Right lobe of liver (tissue), 6 donors: ENCODE data around the gene ELF1. TPM values are rescaled to one million over a fixed set of nuclear protein-coding genes. Genes with fewer than 3 reads are reported as not detected.
"Not testable (repeated sequence)": the region's sequence is repeated elsewhere in the genome, so short reads cannot be mapped to it uniquely, and the experiment has no call there.

Source experiments
- ATAC-seq, 4 donors: fragments of 200-7000 bp; cut with Tn5 transposase; one replicate each; pipeline ENCODE4 v1.9.1; 2020; ENCODE audit warnings: mild to moderate bottlenecking in 4 of 4, moderate library complexity in 4 of 4
- DNase-seq, 3 donors: peaks; one replicate each; pipeline ENCODE4 v3.0.0-alpha.2; 2020
- H3K27ac ChIP-seq, 3 donors: fragments of 200-600 bp; one replicate each; pipeline ENCODE4 v1.8.0; 2022
- H3K27me3 ChIP-seq, 2 donors: fragments of 200-600 bp; one replicate each; pipeline ENCODE4 v1.8.0; 2022
- H3K36me3 ChIP-seq, 4 donors: fragments of 200-600 bp; sonication (generic) in 1 of 4; one replicate each; pipeline versions ENCODE4 v1.5.1 to v1.8.0; 2017 to 2022; ENCODE audit warnings: control low read depth in 1 of 4
- H3K4me1 ChIP-seq, 4 donors: fragments of 200-600 bp; sonication (generic) in 1 of 4; one replicate each; pipeline versions ENCODE4 v1.5.1 to v1.8.0; 2017 to 2022; ENCODE audit warnings: control low read depth in 1 of 4
- H3K4me3 ChIP-seq, 3 donors: fragments of 200-600 bp; one replicate each; pipeline ENCODE4 v1.8.0; 2022
- H3K9me3 ChIP-seq, 4 donors: fragments of 200-600 bp; sonication (generic) in 1 of 4; one replicate each; pipeline versions ENCODE4 v1.5.1 to v1.8.0; 2017 to 2022; ENCODE audit warnings: control low read depth in 1 of 4
- CTCF ChIP-seq, 4 donors: fragments of 200-600 bp in 3 of 4; fragments of 450-650 bp in 1 of 4; IDR thresholded peaks; one replicate each; pipeline versions ENCODE4 v1.5.1 to v1.8.0; 2016 to 2022; ENCODE audit warnings: antibody characterized with exemption in 4 of 4, mild to moderate bottlenecking in 2 of 4
- POLR2A ChIP-seq: fragments of 450-650 bp; IDR thresholded peaks from one replicate; pipeline ENCODE4 v1.6.1; 2017; ENCODE audit warnings: antibody characterized with exemption, mild to moderate bottlenecking
- WGBS: methylation state at CpG from one replicate; pipeline ENCODE4 v1.1.6; 2018; ENCODE audit warnings: low coverage, low lambda C conversion rate; ENCODE audit not compliant: insufficient coverage; ENCODE audit errors: missing lambda C conversion rate; 5-methylcytosine and 5-hydroxymethylcytosine counted together
- intact Hi-C, 2 donors: fragments of 100-400 bp; cut with DNase I; formaldehyde crosslinking; loops; one replicate each; pipeline versions ENCODE4 v1.11.2 to v1.14.1; 2022
- total RNA-seq, 6 experiments: library from RNA; depleted of rRNA in 2 of 6; stranded (reverse); fragments of >200 nt in 2 of 6; fragmentation: NEBNext Ultra II Directional in 3 of 6; extraction: Animal tissue kit (Norgen Biotek cat#: 25700) in 3 of 6; gene quantifications; one replicate each; pipeline versions ENCODE4 v1.1.0 to v1.2.4, GENCODE V29; 2016 to 2023
- donor health status: DM: no; HTN: yes; CAD: no.
- donor health status: DM: no; HTN: no; CAD: no.
- donor health status: DM: no; HTN: no; CAD: no.
- donor health status: DM: no; HTN: yes; CAD: no.
- donor health status: DM: no; HTN: yes; CAD: no.

The ELF1 gene
- total RNA-seq, 6 experiments from 2014 or later = 24.1 to 35.4 (median 31.0) TPM

- H3K36me3 ChIP-seq = no peaks in the 10 kb centered on the region
- WGBS = 84% methylated on average over 5 of the region's 5 CpGs
- intact Hi-C loops = no loop called here
- ATAC-seq (no peak), DNase-seq (no peak)
- TF ChIP-seq CTCF (IDR thresholded peaks at IDR 0.05) (no peak), POLR2A (no peak)
- no peaks in the 10 kb centered on the region for H3K27me3 ChIP-seq
- no peak overlapping the region for H3K4me3 ChIP-seq
- no peaks in the 10 kb centered on the region for H3K9me3 ChIP-seq
- no peak overlapping the region for H3K27ac ChIP-seq
- peaks cover 0 to 16% (median 3%) of the 10 kb centered on the region in 4 donors for H3K4me1 ChIP-seq
Observed at GRCh38 chr13:41048640-41049039, 29.5 kb upstream of the ELF1 start.

- H3K9me3 ChIP-seq, H3K36me3 ChIP-seq, H3K27me3 ChIP-seq, intact Hi-C loops, H3K27ac ChIP-seq, ATAC-seq, DNase-seq, H3K4me3 ChIP-seq, H3K4me1 ChIP-seq: not testable (repeated sequence)
- WGBS = 93% methylated on average over 2 of the region's 4 CpGs
Observed at GRCh38 chr13:41042419-41042818, 23.3 kb upstream of the ELF1 start.

GRCh38 chr13:41040584-41041334 lies 21.6 kb upstream of the ELF1 start:
- Histone ChIP-seq H3K4me3 (no peak overlapping the region), H3K27me3 (no peaks in the 10 kb centered on the region), H3K36me3 (no peaks in the 10 kb centered on the region), H3K4me1 (no peaks in the 10 kb centered on the region), H3K9me3 (no peaks in the 10 kb centered on the region), H3K27ac (no peak overlapping the region)
- TF ChIP-seq POLR2A (no peak), CTCF (IDR thresholded peaks at IDR 0.05) (no peak)
- 78% methylated on average over 7 of the region's 9 CpGs for WGBS
- ATAC-seq (no peak), DNase-seq (no peak)
- intact Hi-C loops = no loop called here

GRCh38 chr13:41039746-41040145 lies 20.6 kb upstream of the ELF1 start:
- Histone ChIP-seq H3K4me3 (no peak overlapping the region), H3K27ac (no peak overlapping the region), H3K4me1 (no peaks in the 10 kb centered on the region), H3K36me3 (no peaks in the 10 kb centered on the region), H3K9me3 (no peaks in the 10 kb centered on the region), H3K27me3 (no peaks in the 10 kb centered on the region)
- intact Hi-C loops = no loop called here
- ATAC-seq (no peak), DNase-seq (no peak)
- TF ChIP-seq CTCF (IDR thresholded peaks at IDR 0.05) (no peak), POLR2A (no peak)

GRCh38 chr13:41036557-41036956 lies 17.4 kb upstream of the ELF1 start:
- 90% methylated on average over 5 of the region's 5 CpGs for WGBS
- H3K27me3 ChIP-seq, DNase-seq, H3K36me3 ChIP-seq, ATAC-seq, H3K27ac ChIP-seq, intact Hi-C loops, H3K4me3 ChIP-seq, H3K4me1 ChIP-seq, H3K9me3 ChIP-seq: not testable (repeated sequence)
